ENCODE measurements around the gene RABGAP1L.
"Not testable (repeated sequence)": the region's sequence is repeated elsewhere in the genome, so short reads cannot be mapped to it uniquely, and the experiment has no call there.

The RABGAP1L gene

DNA sequence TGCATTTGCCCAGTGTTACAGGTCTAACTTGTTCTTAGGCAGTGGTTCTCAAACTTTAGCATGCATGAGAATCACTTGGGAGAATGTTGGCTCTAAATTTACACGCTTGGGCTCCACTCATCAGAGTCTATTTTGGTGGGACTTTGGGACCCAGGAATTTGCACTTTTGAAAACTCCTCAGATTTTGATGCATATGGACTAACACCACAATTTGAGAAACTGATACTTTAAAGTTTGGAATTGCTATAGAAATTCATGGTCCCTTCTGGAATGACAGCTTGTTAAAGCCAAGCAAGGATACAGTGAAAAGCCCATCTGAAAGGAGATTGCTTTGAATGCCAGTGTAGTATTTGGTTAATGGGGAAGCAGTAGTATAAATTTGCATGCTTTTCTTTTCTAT is 320.0 kb downstream of the RABGAP1L start:
- no peaks in the 10 kb centered on the region for H3K4me1 ChIP-seq (ENCODE audit: control insufficient read depth, low read depth, low read length)
- H3K27ac ChIP-seq (ENCODE audit: low read length): no peak overlapping the region
- H3K36me3 ChIP-seq (ENCODE audit: control insufficient read depth, low read depth, low read length): no peaks in the 10 kb centered on the region
- H3K9me3 ChIP-seq (ENCODE audit: control insufficient read depth, low read depth, low read length): no peaks in the 10 kb centered on the region
- no peak overlapping the region for H3K9ac ChIP-seq (ENCODE audit: low read length)
- H3K4me3 ChIP-seq (ENCODE audit: low read length): no peak overlapping the region
- no peaks in the 10 kb centered on the region for H3K27me3 ChIP-seq (ENCODE audit: control insufficient read depth, insufficient read depth, low read length)

DNA sequence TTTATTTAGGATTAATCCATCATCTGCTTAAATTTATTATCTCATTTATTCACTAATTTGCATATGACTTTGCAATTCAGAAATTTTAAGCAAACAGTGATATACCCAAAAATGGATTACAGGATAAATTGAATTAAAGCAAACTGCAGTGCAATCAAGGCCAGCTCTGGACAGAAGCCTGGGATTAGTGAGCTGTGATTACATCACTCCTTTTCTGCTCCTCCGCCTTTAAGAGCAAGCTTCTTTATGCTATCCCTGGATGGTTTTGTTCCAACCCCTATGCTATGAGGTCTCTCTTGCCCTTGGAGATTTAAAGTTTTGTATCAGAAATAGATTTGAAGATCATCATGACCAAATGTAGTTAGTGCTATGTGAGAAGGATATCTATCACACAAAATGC is 321.0 kb downstream of the RABGAP1L start:
- no peaks in the 10 kb centered on the region for H3K9me3 ChIP-seq (ENCODE audit: control insufficient read depth, low read depth, low read length)
- H3K9ac ChIP-seq (ENCODE audit: low read length): no peak overlapping the region
- H3K4me3 ChIP-seq (ENCODE audit: low read length): no peak overlapping the region
- H3K4me1 ChIP-seq (ENCODE audit: control insufficient read depth, low read depth, low read length): no peaks in the 10 kb centered on the region
- no peaks in the 10 kb centered on the region for H3K27me3 ChIP-seq (ENCODE audit: control insufficient read depth, insufficient read depth, low read length)
- H3K27ac ChIP-seq (ENCODE audit: low read length): no peak overlapping the region
- no peaks in the 10 kb centered on the region for H3K36me3 ChIP-seq (ENCODE audit: control insufficient read depth, low read depth, low read length)

DNA sequence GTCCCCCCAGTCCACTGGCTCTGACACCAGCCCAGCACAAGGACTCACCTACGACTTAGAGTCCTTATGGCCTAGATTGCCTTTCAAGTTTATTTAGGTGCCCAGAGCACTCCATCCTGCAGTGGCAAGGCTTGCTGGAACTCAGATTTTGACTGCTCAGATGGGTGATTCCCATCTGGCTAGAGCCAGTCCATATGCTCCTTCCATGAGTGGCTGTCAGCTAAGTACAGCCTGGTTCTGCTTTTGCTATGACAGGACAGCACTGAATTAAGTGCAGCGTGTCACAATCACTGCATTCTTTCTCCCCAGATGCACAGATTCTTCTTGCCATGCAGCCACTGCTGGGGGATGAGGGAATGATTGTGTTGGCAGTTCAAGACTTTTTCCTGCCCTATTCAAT is 332.3 kb downstream of the RABGAP1L start:
- no peaks in the 10 kb centered on the region for H3K27me3 ChIP-seq (ENCODE audit: control insufficient read depth, insufficient read depth, low read length)
- no peaks in the 10 kb centered on the region for H3K4me1 ChIP-seq (ENCODE audit: control insufficient read depth, low read depth, low read length)
- no peaks in the 10 kb centered on the region for H3K9me3 ChIP-seq (ENCODE audit: control insufficient read depth, low read depth, low read length)
- H3K9ac ChIP-seq (ENCODE audit: low read length): no peak overlapping the region
- H3K4me3 ChIP-seq (ENCODE audit: low read length): no peak overlapping the region
- H3K36me3 ChIP-seq (ENCODE audit: control insufficient read depth, low read depth, low read length): no peaks in the 10 kb centered on the region
- H3K27ac ChIP-seq (ENCODE audit: low read length): no peak overlapping the region

DNA sequence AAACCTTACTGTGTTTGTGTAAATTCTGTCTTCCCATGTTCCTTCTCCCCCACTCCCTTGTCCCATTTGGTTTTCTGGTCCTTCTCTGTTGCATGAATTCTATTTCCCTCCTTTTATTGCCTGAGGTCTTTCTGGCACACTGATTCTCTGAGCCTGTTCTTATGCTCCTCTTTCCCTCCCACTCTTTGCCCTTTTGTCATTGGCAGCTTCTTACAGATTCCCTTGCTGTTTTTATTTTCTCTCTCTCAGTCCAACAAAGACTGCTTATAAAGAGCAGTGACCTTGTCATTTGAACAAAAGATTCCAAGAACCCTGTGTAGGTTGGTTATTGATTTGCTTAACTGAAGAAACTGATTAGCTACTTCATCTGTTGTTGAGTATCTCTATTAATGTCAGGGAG is 338.2 kb downstream of the RABGAP1L start:
- Histone ChIP-seq H3K4me3 (ENCODE audit: low read length) (no peak overlapping the region), H3K36me3 (ENCODE audit: control insufficient read depth, low read depth, low read length) (no peaks in the 10 kb centered on the region), H3K27me3 (ENCODE audit: control insufficient read depth, insufficient read depth, low read length) (no peaks in the 10 kb centered on the region), H3K4me1 (ENCODE audit: control insufficient read depth, low read depth, low read length) (peaks cover 4% of the 10 kb centered on the region), H3K27ac (ENCODE audit: low read length) (no peak overlapping the region), H3K9me3 (ENCODE audit: control insufficient read depth, low read depth, low read length) (no peaks in the 10 kb centered on the region), H3K9ac (ENCODE audit: low read length) (no peak overlapping the region)

DNA sequence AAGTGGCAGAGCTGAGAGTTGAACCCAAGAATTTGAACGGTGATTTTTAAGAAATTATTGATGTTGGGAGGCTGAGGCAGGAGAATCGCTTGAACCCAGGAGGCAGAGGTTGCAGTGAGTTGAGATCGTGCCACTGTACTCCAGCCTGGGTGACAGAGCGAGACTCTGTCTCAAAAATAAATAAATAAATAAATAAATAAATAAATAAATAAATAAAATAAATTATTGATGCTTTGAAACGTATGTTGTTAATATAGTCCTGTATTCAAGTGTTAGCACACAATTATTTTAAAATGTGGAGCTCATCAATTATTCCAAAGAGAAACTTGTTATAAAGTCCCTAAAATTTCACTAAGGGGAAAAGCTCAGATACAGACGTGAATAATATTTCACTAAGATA is 357.4 kb downstream of the RABGAP1L start:
- not testable (repeated sequence) for H3K27ac ChIP-seq (ENCODE audit: low read length); H3K9ac ChIP-seq (ENCODE audit: low read length); H3K27me3 ChIP-seq (ENCODE audit: control insufficient read depth, insufficient read depth, low read length); H3K4me1 ChIP-seq (ENCODE audit: control insufficient read depth, low read depth, low read length); H3K36me3 ChIP-seq (ENCODE audit: control insufficient read depth, low read depth, low read length); H3K4me3 ChIP-seq (ENCODE audit: low read length); H3K9me3 ChIP-seq (ENCODE audit: control insufficient read depth, low read depth, low read length)

DNA sequence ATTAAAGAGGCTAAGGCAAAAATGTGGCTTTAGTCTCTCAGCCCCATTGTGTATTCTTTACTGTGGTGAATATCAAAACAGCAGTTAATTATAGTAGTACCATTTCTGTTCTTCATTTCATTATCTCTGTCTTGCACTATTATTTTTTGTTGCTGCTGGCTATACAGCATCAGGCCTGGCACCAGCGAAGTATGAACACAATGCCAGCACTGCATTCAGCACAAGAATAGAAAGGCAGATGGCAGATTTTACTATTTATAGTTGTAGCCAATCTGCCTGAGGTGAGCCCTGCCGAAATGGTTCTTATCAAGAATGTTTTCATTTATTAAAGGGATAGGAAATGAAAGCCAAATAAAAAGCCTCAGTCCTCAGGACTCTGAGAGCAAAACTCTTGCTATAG is 360.5 kb downstream of the RABGAP1L start:
- no peaks in the 10 kb centered on the region for H3K4me1 ChIP-seq (ENCODE audit: control insufficient read depth, low read depth, low read length)
- H3K4me3 ChIP-seq (ENCODE audit: low read length): no peak overlapping the region
- H3K27ac ChIP-seq (ENCODE audit: low read length): no peak overlapping the region
- H3K36me3 ChIP-seq (ENCODE audit: control insufficient read depth, low read depth, low read length): no peaks in the 10 kb centered on the region
- no peak overlapping the region for H3K9ac ChIP-seq (ENCODE audit: low read length)
- no peaks in the 10 kb centered on the region for H3K27me3 ChIP-seq (ENCODE audit: control insufficient read depth, insufficient read depth, low read length)
- no peaks in the 10 kb centered on the region for H3K9me3 ChIP-seq (ENCODE audit: control insufficient read depth, low read depth, low read length)

DNA sequence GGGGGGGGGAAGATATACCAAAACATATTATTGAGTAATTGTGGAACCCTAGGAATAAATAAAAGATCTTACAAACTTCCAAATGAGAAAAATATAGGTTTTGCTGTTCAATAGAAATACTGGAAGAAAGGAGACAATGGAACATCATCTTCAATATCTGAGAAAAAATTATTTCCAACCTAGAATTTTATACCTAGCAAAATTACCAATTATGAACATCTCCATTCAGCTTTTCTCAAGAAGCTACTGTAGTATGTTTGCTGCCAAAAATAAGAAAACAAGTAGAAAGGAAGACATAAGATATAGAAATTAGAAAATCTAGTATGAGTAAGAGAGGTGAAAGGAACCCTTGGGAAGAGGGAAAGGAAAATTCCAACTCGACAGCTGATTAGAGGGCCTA is 372.4 kb downstream of the RABGAP1L start:
- Histone ChIP-seq H3K4me1 (ENCODE audit: control insufficient read depth, low read depth, low read length) (no peaks in the 10 kb centered on the region), H3K4me3 (ENCODE audit: low read length) (no peak overlapping the region), H3K9ac (ENCODE audit: low read length) (no peak overlapping the region), H3K9me3 (ENCODE audit: control insufficient read depth, low read depth, low read length) (no peaks in the 10 kb centered on the region), H3K36me3 (ENCODE audit: control insufficient read depth, low read depth, low read length) (no peaks in the 10 kb centered on the region), H3K27ac (ENCODE audit: low read length) (no peak overlapping the region), H3K27me3 (ENCODE audit: control insufficient read depth, insufficient read depth, low read length) (no peaks in the 10 kb centered on the region)

DNA sequence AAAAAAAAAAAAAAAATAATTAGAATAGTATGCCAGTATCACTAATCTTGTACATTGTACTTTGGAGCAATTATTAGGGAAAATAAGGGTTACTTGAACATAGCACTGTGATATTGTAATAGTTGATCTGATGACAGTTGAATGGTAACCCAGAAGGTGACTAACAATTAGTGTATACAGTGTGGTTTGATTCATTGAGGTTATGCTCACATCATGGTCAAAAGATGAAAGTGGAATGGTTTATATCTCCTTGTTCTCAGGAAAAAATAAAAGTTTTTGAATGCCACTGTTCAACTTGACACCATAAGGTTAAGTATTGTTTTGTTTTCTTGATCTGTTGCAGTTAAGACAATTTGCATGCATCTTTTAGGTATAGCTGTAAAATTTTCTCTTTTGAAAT is 375.5 kb downstream of the RABGAP1L start:
- H3K36me3 ChIP-seq (ENCODE audit: control insufficient read depth, low read depth, low read length): no peaks in the 10 kb centered on the region
- H3K27ac ChIP-seq (ENCODE audit: low read length): no peak overlapping the region
- H3K4me1 ChIP-seq (ENCODE audit: control insufficient read depth, low read depth, low read length): no peaks in the 10 kb centered on the region
- no peak overlapping the region for H3K4me3 ChIP-seq (ENCODE audit: low read length)
- H3K27me3 ChIP-seq (ENCODE audit: control insufficient read depth, insufficient read depth, low read length): no peaks in the 10 kb centered on the region
- no peaks in the 10 kb centered on the region for H3K9me3 ChIP-seq (ENCODE audit: control insufficient read depth, low read depth, low read length)
- no peak overlapping the region for H3K9ac ChIP-seq (ENCODE audit: low read length)

DNA sequence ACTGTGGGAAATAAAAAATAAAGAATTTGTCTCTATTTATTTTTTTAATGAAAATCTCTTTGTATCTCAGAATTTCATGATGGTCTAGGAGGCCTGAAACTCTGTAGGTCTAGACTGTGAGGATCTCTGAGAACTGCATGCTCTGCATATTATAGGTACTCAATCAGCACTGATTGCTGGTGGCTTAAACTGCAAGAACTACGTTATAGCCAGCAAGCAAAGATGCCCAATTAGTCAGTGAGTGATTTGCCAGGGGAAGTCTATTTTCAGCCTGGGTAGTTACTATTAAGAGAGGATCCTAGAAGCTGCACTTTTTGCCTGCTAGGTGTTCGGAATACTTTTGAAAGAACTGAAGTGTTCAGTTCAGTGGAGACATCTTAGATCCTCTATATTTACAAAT is 375.9 kb downstream of the RABGAP1L start:
- Histone ChIP-seq H3K27ac (ENCODE audit: low read length) (no peak overlapping the region), H3K9ac (ENCODE audit: low read length) (no peak overlapping the region), H3K27me3 (ENCODE audit: control insufficient read depth, insufficient read depth, low read length) (no peaks in the 10 kb centered on the region), H3K36me3 (ENCODE audit: control insufficient read depth, low read depth, low read length) (no peaks in the 10 kb centered on the region), H3K9me3 (ENCODE audit: control insufficient read depth, low read depth, low read length) (no peaks in the 10 kb centered on the region), H3K4me1 (ENCODE audit: control insufficient read depth, low read depth, low read length) (no peaks in the 10 kb centered on the region), H3K4me3 (ENCODE audit: low read length) (no peak overlapping the region)

DNA sequence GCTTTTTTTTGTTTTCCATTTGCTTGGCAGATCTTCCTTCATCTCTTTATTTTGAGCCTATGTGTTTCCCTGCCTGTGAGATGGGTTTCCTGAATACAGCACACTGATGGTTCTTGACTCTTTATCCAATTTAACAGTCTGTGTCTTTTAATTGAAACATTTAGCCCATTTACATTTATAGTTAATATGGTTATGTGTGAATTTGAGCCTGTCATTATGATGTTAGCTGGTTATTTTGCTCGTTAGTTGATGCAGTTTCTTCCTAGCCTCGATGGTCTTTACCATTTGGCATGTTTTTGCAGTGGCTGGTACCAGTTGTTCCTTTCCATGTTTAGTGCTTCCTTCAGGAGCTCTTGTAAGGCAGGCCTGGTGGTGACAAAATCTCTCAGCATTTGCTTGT is 384.1 kb downstream of the RABGAP1L start:
- not testable (repeated sequence) for H3K9me3 ChIP-seq (ENCODE audit: control insufficient read depth, low read depth, low read length); H3K27me3 ChIP-seq (ENCODE audit: control insufficient read depth, insufficient read depth, low read length); H3K27ac ChIP-seq (ENCODE audit: low read length); H3K4me1 ChIP-seq (ENCODE audit: control insufficient read depth, low read depth, low read length); H3K9ac ChIP-seq (ENCODE audit: low read length); H3K4me3 ChIP-seq (ENCODE audit: low read length); H3K36me3 ChIP-seq (ENCODE audit: control insufficient read depth, low read depth, low read length)

DNA sequence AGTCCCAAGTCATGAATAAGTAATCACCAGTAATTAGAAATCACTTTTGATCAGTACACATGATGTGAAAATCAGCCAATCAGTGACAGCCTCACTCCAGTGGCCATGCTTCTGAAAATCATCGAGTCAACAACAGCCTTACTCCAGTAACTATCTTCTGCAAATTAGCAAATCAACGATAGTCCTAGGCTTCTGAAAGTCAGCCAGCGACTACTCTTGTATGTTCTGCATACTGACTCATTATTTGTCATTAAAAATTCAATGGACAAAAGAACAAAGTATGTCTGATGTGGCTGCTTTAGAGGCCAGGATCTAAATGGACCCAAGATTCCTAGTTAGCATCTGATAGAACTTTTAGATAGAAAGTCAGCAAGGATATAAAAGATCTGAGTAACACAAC is 391.0 kb downstream of the RABGAP1L start:
- H3K9me3 ChIP-seq (ENCODE audit: control insufficient read depth, low read depth, low read length): no peaks in the 10 kb centered on the region
- H3K4me1 ChIP-seq (ENCODE audit: control insufficient read depth, low read depth, low read length): no peaks in the 10 kb centered on the region
- no peaks in the 10 kb centered on the region for H3K27me3 ChIP-seq (ENCODE audit: control insufficient read depth, insufficient read depth, low read length)
- H3K36me3 ChIP-seq (ENCODE audit: control insufficient read depth, low read depth, low read length): no peaks in the 10 kb centered on the region
- H3K9ac ChIP-seq (ENCODE audit: low read length): no peak overlapping the region
- H3K4me3 ChIP-seq (ENCODE audit: low read length): no peak overlapping the region
- no peak overlapping the region for H3K27ac ChIP-seq (ENCODE audit: low read length)

DNA sequence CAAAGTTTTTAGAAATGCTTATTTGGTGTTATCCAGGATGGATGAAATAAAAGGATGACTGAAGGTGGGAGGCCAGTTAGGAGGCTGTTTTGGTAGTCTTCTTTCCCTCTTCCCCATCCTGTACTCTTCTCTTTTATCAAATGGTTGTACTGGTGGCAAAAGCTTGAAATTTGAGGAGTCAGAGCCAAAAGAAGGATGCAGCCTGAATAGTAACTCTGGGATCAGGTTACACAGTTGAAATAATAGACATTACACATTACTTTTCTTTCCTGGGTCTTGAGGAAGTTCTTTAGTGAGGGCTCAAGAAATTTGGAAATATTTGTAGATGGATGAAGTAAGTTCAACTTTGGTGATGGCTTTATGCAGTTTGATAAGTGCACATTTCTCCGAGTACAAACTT is 397.1 kb downstream of the RABGAP1L start:
- Histone ChIP-seq H3K9me3 (ENCODE audit: control insufficient read depth, low read depth, low read length) (no peaks in the 10 kb centered on the region), H3K27ac (ENCODE audit: low read length) (no peak overlapping the region), H3K9ac (ENCODE audit: low read length) (no peak overlapping the region), H3K27me3 (ENCODE audit: control insufficient read depth, insufficient read depth, low read length) (no peaks in the 10 kb centered on the region), H3K4me1 (ENCODE audit: control insufficient read depth, low read depth, low read length) (no peaks in the 10 kb centered on the region), H3K36me3 (ENCODE audit: control insufficient read depth, low read depth, low read length) (no peaks in the 10 kb centered on the region), H3K4me3 (ENCODE audit: low read length) (no peak overlapping the region)

DNA sequence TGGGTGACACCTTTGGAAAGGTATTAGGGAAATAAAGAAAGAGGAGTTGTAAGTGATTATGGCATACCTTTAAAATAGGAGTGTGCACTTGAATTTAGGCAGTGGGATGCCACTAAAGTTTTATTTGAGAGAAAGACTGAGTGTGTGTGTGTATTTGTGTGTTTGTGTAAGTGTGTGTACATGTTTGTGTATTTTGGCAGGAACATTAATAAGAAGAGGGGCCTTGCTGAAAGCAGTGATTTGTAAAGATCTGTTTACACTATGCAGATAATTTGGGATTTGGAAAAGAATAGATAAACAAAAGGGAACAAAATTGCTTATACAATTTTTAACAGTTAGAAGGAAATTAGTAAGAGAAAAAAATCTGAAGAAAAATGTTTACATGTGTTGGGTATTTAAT is 409.2 kb downstream of the RABGAP1L start:
- Histone ChIP-seq H3K4me3 (ENCODE audit: low read length) (no peak overlapping the region), H3K27me3 (ENCODE audit: control insufficient read depth, insufficient read depth, low read length) (no peaks in the 10 kb centered on the region), H3K9ac (ENCODE audit: low read length) (no peak overlapping the region), H3K36me3 (ENCODE audit: control insufficient read depth, low read depth, low read length) (no peaks in the 10 kb centered on the region), H3K9me3 (ENCODE audit: control insufficient read depth, low read depth, low read length) (no peaks in the 10 kb centered on the region), H3K27ac (ENCODE audit: low read length) (no peak overlapping the region), H3K4me1 (ENCODE audit: control insufficient read depth, low read depth, low read length) (peaks cover 12% of the 10 kb centered on the region)

Measured in iPS-18a (cell line).